ENCODE measurements around the gene ANGEL1. TPM values are rescaled to one million over a fixed set of nuclear protein-coding genes. Genes with fewer than 3 reads are reported as not detected.

ANGEL1 gene
- total RNA-seq, 1 experiment from 2014 or later = 31.7 TPM

DNA sequence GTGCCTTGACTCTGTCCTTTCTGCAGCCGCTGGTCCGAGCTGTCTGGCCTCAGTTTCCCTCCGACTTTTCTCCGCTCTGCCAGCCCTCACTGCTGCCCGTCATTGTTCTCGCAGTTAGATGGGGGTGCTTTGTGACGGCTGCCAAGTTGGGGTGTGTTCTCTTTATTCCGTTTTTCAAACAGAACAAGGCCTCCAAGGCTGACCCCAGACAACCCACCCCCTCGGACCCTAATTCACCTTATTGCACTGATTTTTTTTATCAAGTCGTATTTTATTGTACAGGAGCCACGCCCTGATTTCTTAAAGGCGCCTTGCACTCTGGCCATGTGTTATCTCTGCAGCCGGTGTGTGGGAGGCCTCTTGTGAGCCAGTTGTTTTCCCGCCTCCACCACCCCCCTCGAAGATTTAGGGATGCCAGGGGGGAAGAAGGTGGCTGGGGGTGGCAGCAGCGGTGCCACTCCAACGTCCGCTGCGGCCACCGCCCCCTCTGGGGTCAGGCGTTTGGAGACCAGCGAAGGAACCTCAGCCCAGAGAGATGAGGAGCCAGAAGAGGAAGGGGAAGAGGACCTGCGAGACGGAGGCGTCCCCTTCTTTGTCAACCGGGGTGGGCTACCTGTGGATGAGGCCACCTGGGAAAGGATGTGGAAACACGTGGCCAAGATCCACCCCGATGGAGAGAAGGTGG lies 50.1 kb downstream of the ANGEL1 start:
- no peak overlapping the region for H2AFZ ChIP-seq
- no peak overlapping the region for H3K27ac ChIP-seq
- BruUV-seq (replicated peaks) = no TSS peak
- no peak overlapping the region for H3K4me2 ChIP-seq
- POLR2A ChIA-PET (ENCODE audit: unreplicated experiment) = no interaction called here
- H3F3A ChIP-seq (ENCODE audit: insufficient read depth, low read depth) = no peaks in the 10 kb centered on the region
- no peaks in the 10 kb centered on the region for H3K9me3 ChIP-seq (ENCODE audit: insufficient read depth, low read depth)
- intact Hi-C loops (cut with micrococcal nuclease; ENCODE audit: unreplicated experiment) = no loop called here
- H3K79me2 ChIP-seq (ENCODE audit: low read depth) = no peaks in the 10 kb centered on the region
- H3K9me2 ChIP-seq (ENCODE audit: insufficient read depth) = no peaks in the 10 kb centered on the region
- no peaks in the 10 kb centered on the region for H4K20me1 ChIP-seq (ENCODE audit: insufficient read depth)
- H3K36me3 ChIP-seq (ENCODE audit: low read depth) = no peaks in the 10 kb centered on the region
- no peak for DNase-seq
- no peaks in the 10 kb centered on the region for H3K4me1 ChIP-seq (replicated peaks; ENCODE audit: insufficient read depth)
- peaks cover 97% of the 10 kb centered on the region for H3K27me3 ChIP-seq (ENCODE audit: insufficient read depth, low read depth)
- H3K4me3 ChIP-seq = no peak overlapping the region
- TF ChIP-seq EZH2 (IDR thresholded peaks at IDR 0.05; ENCODE audit: low read depth) = no peak
- TF ChIP-seq, protein P1, sequence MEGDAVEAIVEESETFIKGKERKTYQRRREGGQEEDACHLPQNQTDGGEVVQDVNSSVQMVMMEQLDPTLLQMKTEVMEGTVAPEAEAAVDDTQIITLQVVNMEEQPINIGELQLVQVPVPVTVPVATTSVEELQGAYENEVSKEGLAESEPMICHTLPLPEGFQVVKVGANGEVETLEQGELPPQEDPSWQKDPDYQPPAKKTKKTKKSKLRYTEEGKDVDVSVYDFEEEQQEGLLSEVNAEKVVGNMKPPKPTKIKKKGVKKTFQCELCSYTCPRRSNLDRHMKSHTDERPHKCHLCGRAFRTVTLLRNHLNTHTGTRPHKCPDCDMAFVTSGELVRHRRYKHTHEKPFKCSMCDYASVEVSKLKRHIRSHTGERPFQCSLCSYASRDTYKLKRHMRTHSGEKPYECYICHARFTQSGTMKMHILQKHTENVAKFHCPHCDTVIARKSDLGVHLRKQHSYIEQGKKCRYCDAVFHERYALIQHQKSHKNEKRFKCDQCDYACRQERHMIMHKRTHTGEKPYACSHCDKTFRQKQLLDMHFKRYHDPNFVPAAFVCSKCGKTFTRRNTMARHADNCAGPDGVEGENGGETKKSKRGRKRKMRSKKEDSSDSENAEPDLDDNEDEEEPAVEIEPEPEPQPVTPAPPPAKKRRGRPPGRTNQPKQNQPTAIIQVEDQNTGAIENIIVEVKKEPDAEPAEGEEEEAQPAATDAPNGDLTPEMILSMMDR (conservative IDR thresholded peaks at IDR 0.05) = no peak
- CTCF ChIA-PET = no interaction called here

DNA sequence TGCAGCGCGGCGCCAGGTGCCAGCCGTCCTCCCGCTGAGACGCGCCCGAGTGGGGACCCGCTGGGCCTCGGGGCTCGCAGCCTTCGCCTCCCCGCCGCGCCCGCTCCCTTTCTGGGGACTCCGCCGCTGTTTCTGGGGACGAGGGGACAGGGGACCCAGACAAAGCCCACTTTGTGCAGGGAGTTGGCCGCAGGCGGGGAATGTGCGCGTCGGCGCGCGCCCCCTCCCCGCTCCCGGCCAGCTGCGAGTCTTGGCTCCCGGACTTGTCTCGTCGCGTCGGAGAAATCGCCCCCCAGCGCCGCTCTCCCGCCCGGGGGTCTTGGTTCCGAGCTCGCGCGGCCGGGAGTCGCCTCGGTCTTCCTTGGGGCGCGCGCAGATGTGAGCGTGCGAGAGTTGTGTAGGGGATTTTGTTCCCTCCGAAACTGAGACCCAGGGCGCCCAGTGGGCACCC lies 50.7 kb downstream of the ANGEL1 start:
- no TSS peak for BruUV-seq (replicated peaks)
- H3K9me3 ChIP-seq (ENCODE audit: insufficient read depth, low read depth) = no peaks in the 10 kb centered on the region
- H3K4me2 ChIP-seq = no peak overlapping the region; the same call in 1 of the 2 replicates
- no peak overlapping the region for H3K27ac ChIP-seq
- intact Hi-C loops (cut with micrococcal nuclease; ENCODE audit: unreplicated experiment) = no loop called here
- H3K9me2 ChIP-seq (ENCODE audit: insufficient read depth) = no peaks in the 10 kb centered on the region
- peak overlapping the region; percentile 12; the same call in 1 of the 2 replicates for H3K4me3 ChIP-seq
- H3K27me3 ChIP-seq (ENCODE audit: insufficient read depth, low read depth) = peaks cover 98% of the 10 kb centered on the region
- no peak for DNase-seq
- POLR2A ChIA-PET (ENCODE audit: unreplicated experiment) = no interaction called here
- H3K79me2 ChIP-seq (ENCODE audit: low read depth) = no peaks in the 10 kb centered on the region
- no peaks in the 10 kb centered on the region for H3F3A ChIP-seq (ENCODE audit: insufficient read depth, low read depth)
- no peaks in the 10 kb centered on the region for H4K20me1 ChIP-seq (ENCODE audit: insufficient read depth)
- no peak overlapping the region for H2AFZ ChIP-seq
- H3K36me3 ChIP-seq (ENCODE audit: low read depth) = no peaks in the 10 kb centered on the region
- CTCF ChIA-PET = no interaction called here
- TF ChIP-seq, protein P1 (conservative IDR thresholded peaks at IDR 0.05) = no peak
- 0 out of 2 replicates have a peak, but pooled peaks have one; percentile 49 for TF ChIP-seq EZH2 (IDR thresholded peaks at IDR 0.05; ENCODE audit: low read depth)
- H3K4me1 ChIP-seq (replicated peaks; ENCODE audit: insufficient read depth) = no peaks in the 10 kb centered on the region

DNA sequence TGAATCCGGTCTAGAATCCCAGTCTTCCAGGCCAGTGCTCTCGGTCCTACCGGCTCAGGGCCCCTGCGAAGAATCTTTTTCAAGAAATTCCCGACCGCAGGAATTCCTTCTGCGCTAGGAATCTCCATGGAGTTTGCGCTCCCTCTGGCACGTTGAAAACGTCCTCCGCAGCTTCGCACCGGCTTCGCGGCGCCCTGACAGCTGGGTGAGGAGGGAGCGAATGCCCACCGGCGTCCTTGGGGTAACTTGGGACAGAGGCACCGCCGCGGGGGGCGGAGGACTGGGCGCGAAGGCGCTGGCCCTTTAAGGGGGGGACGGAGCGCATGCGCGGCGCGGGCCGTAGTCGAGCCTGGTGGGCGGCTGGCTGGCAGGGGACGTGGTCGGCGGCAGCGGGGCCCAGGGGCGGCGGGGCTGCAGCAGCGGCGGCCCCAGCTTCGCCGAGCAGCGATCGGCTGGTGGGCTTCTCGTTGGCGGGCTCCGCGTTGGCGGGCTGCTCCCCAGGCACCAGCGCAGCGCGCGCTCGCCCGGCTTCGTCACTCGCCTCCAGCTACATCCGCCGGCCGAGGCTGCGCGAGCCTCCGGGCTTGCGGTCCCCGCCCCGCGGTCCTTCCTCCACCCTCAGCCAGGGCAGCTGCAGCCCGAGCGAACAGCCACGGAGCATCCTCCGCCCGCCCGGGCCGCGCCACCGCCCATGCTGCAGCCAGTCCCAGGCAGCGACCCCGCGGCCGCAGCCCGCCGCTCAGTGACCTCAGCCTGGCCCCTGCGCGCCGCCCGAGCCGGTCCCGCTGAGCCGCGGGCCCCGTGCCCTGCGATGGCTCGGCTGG lies 51.3 kb downstream of the ANGEL1 start, which contains the start of gene VASH1:
Gene VASH1, plus strand, starts transcription at position 333 of the 824 bp plus-strand sequence. CDS start 1,354 bp downstream, outside the sequence.
- peak in 1 of 2 experiments; percentile 87 for DNase-seq
- no peak within 1 kb of the TSS for H2AFZ ChIP-seq
- no TSS peak for BruUV-seq (replicated peaks)

More for the DNA sequence above, 51.3 kb downstream of the ANGEL1 start, which contains the start of gene VASH1:
- Histone ChIP-seq H4K20me1 (ENCODE audit: insufficient read depth) (no peaks in the 10 kb centered on the region), H3K4me1 (replicated peaks; ENCODE audit: insufficient read depth) (no peaks in the 10 kb centered on the region), H3K9me2 (ENCODE audit: insufficient read depth) (no peaks in the 10 kb centered on the region), H3K27me3 (ENCODE audit: insufficient read depth, low read depth) (peaks cover 99% of the 10 kb centered on the region), H3K79me2 (ENCODE audit: low read depth) (no peaks in the 10 kb centered on the region), H3K4me2 (peak within 1 kb of the TSS; percentile 6; the same call in 1 of the 2 replicates), H3K27ac (no peak within 1 kb of the TSS), H3K9me3 (ENCODE audit: insufficient read depth, low read depth) (no peaks in the 10 kb centered on the region), H3K36me3 (ENCODE audit: low read depth) (no peaks in the 10 kb centered on the region), H3K4me3 (peak within 1 kb of the TSS; percentile 12; the same call in 1 of the 2 replicates), H3F3A (ENCODE audit: insufficient read depth, low read depth) (no peaks in the 10 kb centered on the region)
- intact Hi-C loops (cut with micrococcal nuclease; ENCODE audit: unreplicated experiment) = no loop called here
- no peak for TF ChIP-seq EZH2 (IDR thresholded peaks at IDR 0.05; ENCODE audit: low read depth)
- TF ChIP-seq, protein P1 (conservative IDR thresholded peaks at IDR 0.05) = no peak
- CTCF ChIA-PET = no interaction called here
- POLR2A ChIA-PET (ENCODE audit: unreplicated experiment) = no interaction called here
